Astrocyte (in vitro differentiated cells and primary cell): ENCODE measurements around the gene CLDN17.

Experiments used
- CTCF ChIP-seq: IDR thresholded peaks from 2 replicates; pipeline ENCODE4 v1.5.1; 2011; ENCODE audit warnings: low read depth, mild to moderate bottlenecking, inconsistent platforms, low read length, moderate library complexity; ENCODE audit not compliant: insufficient read depth
- EZH2 ChIP-seq: IDR thresholded peaks from 2 replicates; pipeline ENCODE4 v1.6.1; 2012; ENCODE audit warnings: mild to moderate bottlenecking, low read length, inconsistent platforms; ENCODE audit not compliant: insufficient read depth

- TF ChIP-seq CTCF = no peak
- TF ChIP-seq EZH2 = no peak
Observed at GRCh38 chr21:30166705-30167104, at the start of gene CLDN17.
